ENCODE results near the gene ABCA3.

Gene ABCA3

GRCh38 chr16:2350500-2350899 lies 10.0 kb upstream of the ABCA3 start:
- DNase-seq, result no peak

GRCh38 chr16:2343211-2343610 lies 2.7 kb upstream of the ABCA3 start:
- DNase-seq, result no peak

GRCh38 chr16:2341456-2342447 lies 1.2 kb upstream of the ABCA3 start:
- DNase-seq, result peak; percentile 18

DNA sequence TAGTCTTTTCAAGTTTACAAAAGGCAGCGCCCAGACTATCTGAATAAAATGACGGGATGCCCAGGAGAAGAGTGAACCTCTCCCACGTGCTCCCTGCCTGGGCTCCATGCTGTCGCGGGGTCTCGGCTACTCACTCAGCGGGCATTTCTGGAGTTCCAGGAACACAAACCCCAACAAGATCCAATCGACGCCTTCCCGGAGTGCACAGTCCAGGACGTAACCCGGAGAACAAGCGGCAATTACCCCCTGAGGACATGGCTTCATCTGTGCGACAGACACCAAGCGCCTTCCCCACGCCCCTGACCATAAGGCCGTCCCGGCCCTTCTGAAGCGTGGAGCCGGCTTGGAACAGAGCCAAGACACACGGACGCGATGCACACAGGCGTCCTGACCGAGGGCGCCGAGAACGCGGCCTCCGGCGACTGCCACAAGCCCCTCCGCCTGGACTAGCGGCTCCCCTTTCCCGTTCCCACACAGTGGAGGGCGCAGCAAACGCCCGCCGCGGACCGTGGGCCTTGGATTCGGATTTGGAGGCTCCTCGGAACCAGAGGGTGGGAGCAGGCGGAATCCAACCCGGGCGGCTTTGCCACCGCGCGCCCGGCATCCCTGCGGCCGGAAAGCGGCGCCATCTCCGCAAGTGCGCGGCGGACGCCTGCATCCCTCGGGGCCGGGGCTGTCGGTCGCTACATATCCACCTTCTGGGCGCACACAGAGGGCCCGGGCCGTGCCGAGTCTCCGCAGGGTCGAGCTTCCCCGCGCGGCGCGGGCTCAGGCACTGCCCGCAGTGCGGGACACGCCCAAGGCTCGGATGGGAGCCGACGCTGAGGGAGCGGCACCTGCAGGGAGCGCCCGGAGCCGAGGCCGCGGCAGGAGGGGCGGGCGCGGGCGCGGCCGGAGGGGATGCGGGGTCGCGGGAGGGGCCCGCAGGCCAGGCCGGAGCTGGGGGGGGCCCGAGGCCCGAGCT lies 725 bp downstream of the ABCA3 start:
- DNase-seq, result peak; percentile 91

DNA sequence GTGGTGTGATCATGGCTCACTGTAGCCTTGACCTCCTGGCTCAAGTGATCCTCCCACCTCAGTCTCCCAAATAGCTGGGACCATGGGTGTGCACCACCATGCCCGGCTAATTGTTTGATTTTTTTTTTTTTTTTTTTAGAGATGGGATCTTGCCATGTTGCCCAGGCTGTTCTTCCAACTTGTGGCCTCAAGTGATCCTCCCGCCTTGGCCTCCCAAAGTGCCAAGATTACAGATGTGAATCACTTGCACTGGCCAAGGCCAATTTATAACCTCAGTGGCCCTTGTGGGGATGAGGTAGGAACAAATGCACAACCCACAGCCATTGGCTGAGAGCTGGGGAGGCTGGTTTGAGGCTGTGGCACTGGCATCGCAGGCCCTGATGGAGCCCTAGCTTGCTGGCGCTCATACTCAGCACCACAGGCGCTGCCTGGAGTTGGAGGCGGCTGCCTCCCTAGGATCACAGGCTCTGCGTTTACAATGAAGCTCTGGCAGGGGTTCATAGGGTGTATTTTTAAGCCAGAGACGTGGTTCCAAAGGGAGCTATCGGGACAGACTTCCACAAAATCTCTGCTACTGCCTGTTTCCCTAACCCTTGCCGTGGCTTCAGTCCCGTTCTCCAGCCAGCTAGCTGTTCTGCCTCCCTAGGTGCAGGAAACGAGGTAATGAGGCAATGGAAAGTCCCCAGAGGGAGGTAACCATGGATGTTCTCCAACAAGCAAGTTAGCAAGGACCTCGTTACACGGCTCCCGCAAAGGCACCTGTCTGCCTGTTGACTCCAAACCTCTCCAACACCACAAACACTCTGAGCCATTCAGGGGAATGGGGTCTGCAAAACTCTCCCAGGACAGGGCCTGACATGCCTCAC lies 2.9 kb downstream of the ABCA3 start:
- no peak for DNase-seq

DNA sequence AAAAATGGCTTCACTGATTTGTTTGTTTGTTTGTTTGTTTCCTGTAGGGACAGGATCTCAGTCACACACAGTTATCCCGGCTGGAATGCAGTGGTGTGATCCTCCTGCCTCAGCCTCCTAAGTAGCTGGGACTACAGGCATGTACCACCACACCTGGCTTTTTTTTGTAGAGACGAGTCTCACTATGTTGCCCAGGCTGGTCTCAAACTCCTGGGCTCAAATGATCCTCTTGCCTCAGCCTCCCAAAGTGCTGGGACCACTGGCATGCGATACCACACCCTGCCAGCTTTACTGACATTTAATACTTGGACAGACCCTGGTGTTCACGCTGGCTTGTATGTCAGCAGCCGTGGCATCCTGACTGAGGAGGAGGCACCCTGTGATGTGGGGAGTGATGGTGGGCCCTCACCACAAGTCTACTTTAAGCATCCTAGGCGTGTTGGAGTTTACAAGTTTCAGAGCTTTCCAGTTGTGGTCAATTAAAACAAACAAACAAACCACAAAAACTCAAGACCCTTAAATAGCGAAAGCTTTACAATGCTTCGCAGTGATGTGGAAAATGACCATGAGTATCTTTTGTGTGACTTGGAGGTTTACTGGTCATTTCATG lies 5.1 kb downstream of the ABCA3 start:
- DNase-seq, result no peak

GRCh38 chr16:2333772-2334379 lies 6.7 kb downstream of the ABCA3 start:
- DNase-seq, result no peak

DNA sequence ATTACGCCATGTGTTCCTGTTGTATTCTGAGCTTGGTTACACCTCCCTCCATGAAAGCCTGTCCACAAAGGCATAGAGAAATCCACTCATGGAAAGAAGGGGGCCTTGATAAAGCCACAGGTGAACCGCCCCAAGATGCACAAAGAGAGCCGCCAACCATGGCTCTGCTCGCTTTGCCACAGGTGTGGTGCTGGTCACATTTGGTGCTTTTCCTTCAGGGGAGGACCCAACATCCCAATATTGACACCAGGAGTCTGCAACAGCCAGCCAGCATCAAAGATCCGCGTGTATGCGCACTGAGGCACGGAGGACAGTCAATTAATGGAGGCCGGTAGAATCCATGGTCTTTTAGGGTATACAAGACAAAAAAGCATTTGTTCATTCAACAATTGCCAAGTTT lies 7.3 kb downstream of the ABCA3 start:
- DNase-seq, result no peak

DNA sequence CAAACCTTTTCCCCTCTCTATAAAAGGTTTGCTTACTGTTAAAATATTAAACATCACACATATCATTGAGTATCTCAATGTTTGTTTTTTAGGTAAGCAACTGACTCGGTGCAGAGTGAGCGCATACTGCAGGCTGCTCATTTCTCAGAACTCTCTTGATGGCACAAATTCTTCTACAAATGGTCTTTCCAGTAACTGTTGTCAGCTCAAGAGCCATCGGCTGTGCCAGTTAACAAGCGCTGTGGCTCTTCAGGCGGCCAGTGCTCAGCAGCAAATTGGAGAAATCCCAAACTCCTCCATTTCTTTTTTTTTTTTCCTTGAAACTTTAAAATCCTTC lies 8.6 kb downstream of the ABCA3 start:
- no peak for DNase-seq

DNA sequence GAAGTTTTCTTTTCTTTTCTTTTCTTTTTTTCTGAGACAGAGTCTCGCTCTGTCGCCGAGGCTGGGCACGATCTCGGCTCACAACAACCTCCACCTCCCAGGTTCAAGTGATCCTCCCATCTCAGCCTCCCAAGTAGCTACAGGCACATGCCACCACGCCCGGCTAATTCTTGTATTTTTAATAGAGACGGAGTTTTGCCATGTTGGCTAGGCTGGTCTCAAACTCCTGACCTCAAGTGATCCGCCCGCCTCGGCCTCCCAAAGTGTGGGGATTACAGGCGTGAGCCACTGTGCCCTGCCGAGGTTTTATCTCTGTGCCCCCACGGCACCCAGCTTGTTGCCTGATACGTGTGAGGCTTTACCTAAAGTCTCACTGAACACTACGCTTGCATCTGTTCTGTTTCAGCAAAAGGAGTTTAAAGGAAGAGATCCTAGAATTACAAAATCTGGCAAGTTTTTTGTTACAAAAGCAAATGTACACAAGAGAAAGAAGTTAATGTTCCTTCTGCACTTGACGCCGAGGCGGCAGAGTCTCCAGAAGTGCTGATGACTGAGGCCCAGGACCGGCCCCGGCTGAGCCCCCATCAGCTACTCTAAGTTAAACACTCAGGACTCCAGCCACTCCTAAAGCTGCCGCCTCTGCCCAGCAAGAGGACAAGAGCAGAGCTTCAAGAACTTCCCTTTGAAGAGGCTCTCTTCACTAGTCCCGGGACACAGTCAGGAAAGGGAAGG lies 9.2 kb downstream of the ABCA3 start:
- no peak for DNase-seq

DNA sequence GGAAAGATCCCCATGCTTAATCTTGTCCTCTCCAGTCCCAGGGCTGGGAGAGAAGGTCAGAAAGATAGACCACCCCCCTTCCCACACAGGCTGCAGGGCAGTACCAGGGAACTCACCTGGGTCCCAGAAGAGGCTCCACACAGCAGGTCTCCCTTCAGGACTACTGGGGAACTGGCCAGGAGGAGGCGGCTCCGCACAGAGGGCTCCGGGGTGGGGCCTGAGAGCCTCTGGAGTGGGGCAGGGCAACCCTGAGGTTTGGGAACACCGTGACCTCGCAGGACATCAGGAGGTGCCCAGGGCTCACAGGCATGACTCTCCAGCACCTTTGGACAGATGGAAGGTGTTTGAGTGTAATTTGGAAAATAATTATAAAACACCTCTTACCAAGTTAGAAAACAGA lies 11.0 kb downstream of the ABCA3 start:
- DNase-seq, result no peak

DNA sequence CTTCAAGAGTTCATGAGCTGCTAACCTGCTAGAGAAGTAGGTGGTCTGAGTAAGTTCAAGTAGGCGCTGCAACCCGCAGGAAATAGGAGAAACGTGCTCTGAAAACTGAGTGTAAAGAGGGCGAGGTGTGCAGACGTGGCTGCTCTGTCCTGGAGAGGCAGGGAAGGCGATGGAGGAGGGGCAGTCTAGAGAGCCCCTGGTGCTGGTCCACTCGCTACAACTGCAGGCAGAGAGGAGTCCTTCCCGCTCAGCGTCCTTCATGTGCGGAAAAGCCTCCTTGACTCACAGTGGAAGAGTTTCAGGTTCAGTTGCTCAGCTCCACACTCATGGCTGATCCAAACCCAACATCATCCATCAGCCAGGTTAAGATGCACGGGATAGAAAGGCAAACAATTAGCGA lies 12.1 kb downstream of the ABCA3 start:
- no peak for DNase-seq

DNA sequence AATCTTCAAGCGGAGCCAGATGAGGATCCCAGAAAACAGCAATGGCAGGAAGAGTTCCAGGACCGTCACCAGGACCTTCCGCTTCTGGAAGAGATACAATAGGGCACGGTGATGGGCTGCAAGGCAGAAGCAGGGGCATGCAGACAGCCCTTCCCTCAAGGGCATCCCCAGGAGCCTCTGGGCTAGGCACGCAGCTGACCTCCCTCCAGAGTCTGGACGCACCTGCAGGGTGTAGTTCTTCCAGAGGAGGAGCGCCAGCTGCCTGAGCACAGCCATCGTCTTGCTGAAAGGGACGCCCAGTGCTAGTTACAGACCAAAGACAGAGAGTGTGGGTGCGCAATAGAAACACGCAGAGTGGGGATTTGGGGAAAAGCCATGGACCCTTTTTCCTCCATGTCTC lies 14.3 kb downstream of the ABCA3 start:
- DNase-seq, result no peak

DNA sequence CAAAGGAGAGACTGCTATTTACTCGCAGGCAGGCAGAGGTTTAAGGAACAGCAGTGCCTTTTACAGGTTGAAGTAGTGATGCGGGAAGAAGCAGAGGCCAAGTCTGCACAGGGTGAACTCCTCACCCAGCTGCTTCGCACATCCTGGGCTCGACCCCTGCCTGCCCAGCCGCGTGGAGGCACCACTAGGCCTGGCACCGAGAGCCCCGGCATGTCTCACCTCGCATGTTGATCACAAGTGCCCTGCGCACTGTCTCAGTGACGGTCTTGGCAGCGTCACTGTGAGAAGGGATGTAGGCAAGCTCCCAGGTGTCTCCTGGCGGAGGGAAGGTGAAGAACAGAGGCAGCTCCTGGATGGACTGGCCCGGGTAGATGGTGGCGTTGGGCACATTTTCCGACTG lies 14.7 kb downstream of the ABCA3 start:
- no peak for DNase-seq

- no peak for DNase-seq
These were observed 15.3 kb downstream of the ABCA3 start for GRCh38 chr16:2325181-2325580.

DNA sequence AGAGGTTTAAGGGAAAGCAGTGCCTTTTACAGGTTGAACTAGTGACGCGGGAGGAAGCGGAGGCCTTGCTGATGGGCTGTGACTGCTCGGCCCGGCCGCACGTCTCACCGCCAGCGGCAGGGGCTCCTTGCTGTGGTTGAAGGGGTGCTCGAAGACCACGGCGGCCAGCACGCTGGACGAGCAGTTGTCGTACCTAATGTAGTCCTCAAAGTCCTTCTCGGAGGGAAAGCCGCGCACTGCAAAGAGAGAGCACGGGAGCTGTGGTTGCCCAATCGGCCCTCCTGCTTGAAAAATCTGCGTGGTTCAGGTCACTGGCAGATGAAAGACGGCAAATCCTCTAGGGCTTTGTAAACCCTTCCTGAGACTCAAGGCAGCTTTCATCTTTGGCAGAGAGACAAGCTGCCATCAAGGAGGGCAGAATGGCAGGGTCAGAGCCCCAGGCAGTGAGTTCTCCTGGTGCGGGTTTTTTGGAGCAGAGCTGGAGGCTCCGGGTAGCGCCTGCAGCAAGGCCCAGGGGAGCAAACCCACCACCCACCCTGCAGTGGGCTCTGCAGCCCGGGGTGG lies 16.1 kb downstream of the ABCA3 start:
- no peak for DNase-seq

DNA sequence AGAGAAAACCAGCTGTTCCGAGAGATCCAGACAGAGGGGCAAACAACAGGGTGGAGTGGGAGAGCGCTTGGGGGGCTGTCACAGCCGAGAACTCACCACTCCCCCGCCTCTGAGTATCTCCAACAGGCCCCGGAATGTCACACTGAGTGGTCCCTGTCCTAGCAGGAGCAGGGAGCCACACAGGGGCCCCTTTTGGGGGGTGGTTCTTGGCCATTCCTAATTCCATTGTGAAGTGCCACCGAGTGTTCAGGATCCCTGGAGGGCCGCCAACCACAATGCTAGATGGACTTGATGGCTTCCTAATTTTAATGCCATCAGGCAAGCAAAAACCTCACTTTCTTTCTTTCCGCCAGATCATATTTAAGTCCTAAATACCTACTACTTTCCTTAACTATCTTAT lies 16.8 kb downstream of the ABCA3 start:
- no peak for DNase-seq

GRCh38 chr16:2319606-2320005 lies 20.9 kb downstream of the ABCA3 start:
- no peak for DNase-seq

- DNase-seq, result no peak
These were observed 23.1 kb downstream of the ABCA3 start for GRCh38 chr16:2317231-2318020.
